Adipose tissue (tissue), 3 donors: ENCODE data around the gene THAP3. TPM values are rescaled to one million over a fixed set of nuclear protein-coding genes. Genes with fewer than 3 reads are reported as not detected.
A peak's percentile ranks its signal among the peaks of the same experiment; 100 is the strongest.

Experiments
- H3K27ac ChIP-seq: one replicate; pipeline ENCODE4 v1.5.1; 2013; ENCODE audit warnings: low read depth, low read length
- WGBS, 3 donors: extraction: QIAGEN DNeasy Blood & Tissue Kit; methylation state at CpG; one replicate each; pipeline ENCODE4 v1.1.7; 2013; 5-methylcytosine and 5-hydroxymethylcytosine counted together
- polyA plus RNA-seq, 3 donors: library from polyadenylated mRNA; stranded (reverse); fragments of 200-250 nt; gene quantifications; one replicate each; pipeline ENCODE4 v1.2.3, GENCODE V29; 2013
- donor health status: healthy with polysubstance abuse.
- donor health status: Bipolar disorder and iron deficiency.
- donor health status: healthy.

The THAP3 gene
- polyA plus RNA-seq, 3 donors: 17.8 to 20.8 (median 20.1) TPM

GRCh38 chr1:6601923-6602668 lies 22.6 kb upstream of the THAP3 start:
- H3K27ac ChIP-seq: peak overlapping the region; percentile 84
- 0 to 1% (median 0%) methylated on average over 94 to 103 of the region's 103 CpGs for WGBS, 3 donors

DNA sequence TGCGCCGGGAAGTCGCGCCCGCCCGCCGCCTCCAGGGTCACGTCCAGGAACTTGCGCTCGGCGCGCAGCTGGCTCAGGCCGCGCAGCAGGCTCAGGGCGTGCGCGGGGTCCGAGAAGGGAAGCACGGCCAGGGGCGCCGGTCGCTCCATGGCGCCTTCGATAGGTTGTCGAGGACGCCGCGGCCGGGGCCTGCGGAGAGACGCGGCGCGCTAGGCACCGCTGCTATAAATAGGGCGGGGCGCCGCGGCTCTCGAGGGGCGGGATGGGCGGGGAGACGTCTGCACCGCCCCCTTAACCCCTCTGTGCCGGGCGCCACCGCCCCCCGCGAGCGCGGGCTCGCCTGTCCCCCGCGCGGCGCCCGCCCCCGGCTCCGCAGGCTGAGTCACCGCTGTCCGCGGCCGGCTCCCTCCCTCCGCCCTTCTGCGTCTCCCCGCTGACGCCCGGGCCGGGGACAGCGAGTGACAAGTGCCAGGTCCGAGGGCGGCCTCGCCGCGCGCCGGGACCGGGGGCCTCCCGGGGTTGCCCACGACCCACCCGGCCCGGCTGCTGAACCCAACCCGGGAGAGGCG lies 21.9 kb upstream of the THAP3 start, which contains the start of gene KLHL21:
Gene KLHL21, minus strand, starts transcription at position 201 of the 569 bp plus-strand sequence. Its CDS starts 52 bp downstream, at position 149.
- peak within 1 kb of the TSS; percentile 95 for H3K27ac ChIP-seq
- 0 to 1% (median 0%) methylated on average over 43 to 83 of the region's 84 CpGs for WGBS, 3 donors

- peak overlapping the region; percentile 95 for H3K27ac ChIP-seq
- WGBS, 3 donors: 1% methylated on average over 35 to 36 of the region's 36 CpGs
Observed at GRCh38 chr1:6603238-6603914, 21.3 kb upstream of the THAP3 start.

DNA sequence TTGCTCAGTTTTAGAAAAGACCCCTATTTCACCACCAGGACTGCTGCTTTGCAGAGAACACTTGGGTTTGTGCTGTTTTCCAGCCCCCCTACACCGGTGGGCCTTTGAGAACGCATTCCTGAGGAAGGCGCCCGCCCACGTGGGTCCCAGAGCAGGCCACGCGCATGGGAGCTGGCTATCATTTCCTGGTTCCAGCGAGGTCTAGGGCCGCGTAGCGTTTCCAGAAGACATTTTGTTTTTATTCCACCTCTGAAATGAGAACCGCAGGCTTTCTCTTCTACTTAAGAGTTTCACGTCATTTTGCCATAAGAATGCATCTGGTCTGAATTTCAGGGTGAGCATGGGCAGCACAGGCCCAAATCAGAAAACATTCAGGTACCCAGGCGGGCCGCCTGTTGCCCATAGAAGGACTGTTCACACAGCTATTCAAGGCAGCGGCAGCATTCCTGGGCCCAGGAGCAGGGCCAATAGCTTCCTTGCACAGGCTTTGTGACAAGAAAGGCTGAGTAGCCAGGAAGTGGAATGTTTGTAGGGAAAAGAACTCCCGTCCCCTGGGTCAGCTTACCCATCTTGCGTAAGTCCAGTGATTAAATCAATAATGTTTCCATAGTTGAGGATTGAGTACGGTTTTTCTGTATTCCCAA lies 20.6 kb upstream of the THAP3 start:
- peak overlapping the region; percentile 95 for H3K27ac ChIP-seq
- WGBS, 3 donors: 24 to 35% (median 30%) methylated on average over 19 of the region's 19 CpGs

DNA sequence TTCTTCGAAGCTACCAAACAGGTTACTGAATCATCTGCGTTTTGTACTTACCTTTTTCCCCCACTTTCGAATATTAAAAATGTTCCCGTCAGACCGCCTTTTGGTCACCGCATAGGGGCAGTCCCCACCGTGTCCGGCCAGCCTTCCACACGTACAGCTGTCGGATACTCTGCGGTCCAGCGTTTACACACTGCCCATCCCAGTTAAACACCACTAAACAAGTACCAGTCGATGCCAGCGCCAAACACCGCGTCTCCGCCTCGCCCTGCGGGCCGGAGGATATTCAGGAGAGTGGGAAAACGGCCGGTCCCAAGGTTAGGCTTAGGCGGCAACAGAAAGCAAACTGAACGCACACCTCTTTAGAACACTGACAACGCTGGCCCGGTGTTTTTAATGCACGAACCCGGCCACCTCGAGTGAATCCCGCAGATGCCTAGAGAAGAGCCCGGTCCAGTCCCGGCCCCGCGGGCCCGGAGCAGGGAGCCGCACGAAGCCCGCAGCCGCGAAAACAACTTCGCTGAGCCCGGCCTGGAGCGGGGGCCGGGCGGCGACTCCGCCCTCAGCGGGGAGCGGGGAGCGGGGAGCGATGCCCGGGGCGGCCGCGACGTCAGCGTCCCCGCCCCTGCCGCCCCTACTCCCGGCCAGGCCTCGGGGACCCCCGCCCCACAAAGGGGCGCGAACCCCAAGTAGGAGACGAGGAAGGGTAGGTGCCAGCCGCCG lies 11.9 kb upstream of the THAP3 start:
- no peak overlapping the region for H3K27ac ChIP-seq
- WGBS, 3 donors: 0% methylated on average over 56 to 65 of the region's 67 CpGs

DNA sequence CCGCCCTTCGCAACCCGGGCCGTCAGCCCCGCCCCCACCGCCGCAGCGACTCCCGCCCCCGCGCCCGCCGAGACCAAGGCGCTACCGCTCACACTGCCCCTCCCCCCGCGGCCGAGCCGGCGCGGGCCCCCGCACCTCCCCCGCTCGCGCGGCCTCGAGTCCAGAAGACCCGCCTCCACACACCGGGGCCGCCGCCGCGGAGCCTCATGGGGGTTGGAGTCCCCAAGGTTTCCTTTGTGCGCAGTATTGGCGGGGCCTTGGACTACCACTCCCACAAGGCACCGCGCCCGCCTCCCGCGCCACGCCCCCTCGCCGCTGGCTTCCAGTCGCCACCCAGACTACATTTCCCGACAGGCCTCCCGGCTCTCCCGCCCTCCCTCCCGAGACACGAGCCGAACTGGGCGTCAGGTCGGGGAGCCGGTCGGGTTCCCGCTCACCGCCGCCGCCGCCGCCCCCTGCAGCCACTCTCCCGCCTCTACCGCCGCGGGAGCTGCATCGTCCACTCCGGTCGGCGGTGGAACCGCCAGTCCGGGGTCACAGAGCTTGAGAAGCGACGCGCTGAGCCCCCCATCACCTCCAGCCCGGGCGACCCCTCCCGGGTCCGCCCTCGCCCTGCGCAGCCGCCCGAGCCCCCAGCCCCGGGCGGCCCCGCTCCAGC lies 11.2 kb upstream of the THAP3 start, which contains the start of gene PHF13:
Gene PHF13, plus strand, starts transcription at position 371 of the 658 bp plus-strand sequence. CDS start 336 bp downstream, outside the sequence.
- WGBS, 3 donors: 1% methylated on average over 54 to 81 of the region's 84 CpGs
- peak within 1 kb of the TSS; percentile 90 for H3K27ac ChIP-seq

DNA sequence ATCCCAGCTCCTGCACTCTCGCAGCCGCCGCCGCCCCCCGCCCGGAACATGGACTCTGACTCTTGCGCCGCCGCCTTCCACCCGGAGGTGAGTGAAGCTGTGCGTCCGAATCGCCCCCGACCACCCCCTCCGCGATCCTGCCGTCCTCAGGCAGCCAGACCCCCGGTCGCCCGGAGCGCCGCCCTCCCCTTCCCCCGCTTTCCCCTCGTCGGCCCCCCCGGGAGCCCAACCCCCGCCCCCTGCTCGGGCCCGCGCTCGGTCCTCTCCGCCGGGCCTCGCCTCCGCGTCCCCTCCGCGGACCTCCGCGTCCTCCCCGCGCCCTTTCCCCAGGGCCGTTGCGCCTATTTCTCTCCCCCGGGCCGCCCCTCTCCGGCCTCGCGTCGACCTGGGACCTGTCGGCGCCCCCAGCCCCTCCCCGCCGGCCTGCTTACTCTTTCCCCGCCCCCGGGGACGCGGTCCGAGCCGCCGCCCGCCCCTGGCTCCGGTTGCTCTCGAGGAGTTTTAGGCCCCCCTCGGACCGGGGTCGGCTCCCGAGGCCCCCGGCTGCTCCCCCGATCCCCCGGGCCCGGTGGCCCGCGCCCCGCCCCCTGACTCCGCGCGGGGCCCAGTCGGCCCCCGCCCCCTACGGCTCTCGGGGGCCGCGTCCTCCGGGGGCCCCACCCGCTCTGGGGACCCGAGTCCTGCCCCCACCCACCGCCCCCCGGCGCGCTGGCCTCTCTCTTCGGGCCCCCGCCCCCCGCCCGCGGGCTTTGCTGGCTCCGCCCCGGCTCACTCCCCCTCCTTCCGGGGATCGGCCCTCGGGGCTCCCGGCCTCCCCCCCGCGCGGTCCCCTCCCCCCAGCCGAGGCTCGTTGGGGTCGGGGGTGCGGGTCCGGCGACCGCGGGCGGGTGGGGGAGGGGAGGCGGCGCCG lies 10.4 kb upstream of the THAP3 start:
- WGBS, 3 donors: 1 to 2% (median 2%) methylated on average over 39 to 114 of the region's 117 CpGs
- peak overlapping the region; percentile 90 for H3K27ac ChIP-seq

GRCh38 chr1:6614929-6615785 lies 9.5 kb upstream of the THAP3 start:
- WGBS, 3 donors: 2% methylated on average over 54 to 82 of the region's 82 CpGs
- H3K27ac ChIP-seq: no peak overlapping the region

DNA sequence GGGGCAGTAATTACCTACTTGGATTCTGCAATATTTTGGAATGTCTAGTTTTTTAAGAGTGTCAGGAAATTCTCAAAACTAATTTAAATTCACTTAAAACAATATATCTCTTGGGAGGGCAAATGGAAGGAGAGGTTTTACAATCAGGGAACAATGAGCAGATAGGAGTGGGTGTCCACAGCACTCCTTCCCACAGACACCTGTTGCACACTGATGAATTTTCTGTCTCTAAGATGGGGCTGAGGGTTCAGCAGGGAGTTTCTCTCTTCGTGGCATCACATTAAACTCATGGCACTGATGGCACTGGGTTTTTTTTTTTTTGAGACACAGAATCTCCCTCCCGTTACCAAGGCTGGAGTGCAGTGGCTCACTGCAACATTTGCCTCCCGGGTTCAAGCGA lies 5.6 kb upstream of the THAP3 start:
- WGBS, 3 donors: 95 to 97% (median 97%) methylated on average over 4 of the region's 4 CpGs
- H3K27ac ChIP-seq: no peak overlapping the region

GRCh38 chr1:6621429-6622391 lies 3.0 kb upstream of the THAP3 start:
- no peak overlapping the region for H3K27ac ChIP-seq
- 89 to 92% (median 91%) methylated on average over 41 of the region's 41 CpGs for WGBS, 3 donors

- 83 to 88% (median 86%) methylated on average over 10 of the region's 10 CpGs for WGBS, 3 donors
- no peak overlapping the region for H3K27ac ChIP-seq
Observed at GRCh38 chr1:6622396-6623152, 2.1 kb upstream of the THAP3 start.

DNA sequence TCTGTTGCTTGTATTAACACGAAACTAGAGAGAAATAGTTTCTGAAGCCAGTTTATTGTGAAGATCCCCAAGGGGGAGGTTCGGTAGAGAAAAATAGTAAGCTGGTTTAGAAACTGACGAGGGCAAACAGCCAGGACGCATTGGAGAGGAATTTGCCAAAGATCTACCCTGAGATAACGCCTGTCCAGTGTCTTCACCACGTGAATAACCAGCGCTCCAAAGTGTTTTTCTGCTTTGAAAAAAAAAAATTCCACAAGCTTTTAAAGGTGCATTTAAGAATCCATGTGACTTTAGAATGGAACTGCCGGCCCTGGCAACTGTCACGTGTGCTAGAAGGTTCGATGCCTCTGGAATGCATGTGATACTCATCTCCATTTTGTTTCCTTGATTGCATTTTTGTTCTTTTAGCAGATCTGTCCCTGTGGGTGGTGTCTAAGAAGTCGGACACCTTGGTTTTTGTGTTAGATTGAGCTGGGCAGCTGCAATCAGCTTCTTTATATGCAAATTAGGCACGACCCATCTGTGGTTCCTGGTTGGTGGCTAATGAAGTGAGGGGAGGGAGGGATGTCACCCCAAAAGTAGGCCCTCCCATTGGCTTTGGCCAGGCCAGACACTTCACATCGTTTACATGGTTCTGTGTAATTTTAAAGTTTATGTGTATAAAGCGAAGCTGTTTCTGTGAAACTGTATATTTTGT lies 1.3 kb upstream of the THAP3 start:
- H3K27ac ChIP-seq: no peak overlapping the region
- 72 to 80% (median 79%) methylated on average over 14 of the region's 14 CpGs for WGBS, 3 donors

GRCh38 chr1:6625584-6626149 lies 999 bp downstream of the THAP3 start:
- H3K27ac ChIP-seq: no peak overlapping the region
- WGBS, 3 donors: 3 to 8% (median 5%) methylated on average over 25 to 32 of the region's 32 CpGs
